HepG2 (cell line): ENCODE measurements around the gene SND1. TPM values are rescaled to one million over a fixed set of nuclear protein-coding genes. Genes with fewer than 3 reads are reported as not detected.

Experiments used
- ATAC-seq: fragments of 200-7000 bp; cut with Tn5 transposase; 3 replicates; pipeline ENCODE4 v1.9.1; 2020; ENCODE audit warnings: mild to moderate bottlenecking, moderate library complexity
- BruUV-seq: library from RNA; stranded (reverse); fragments of 400-500 nt; replicated peaks from 2 replicates; lab custom pipeline; 2021; lab: Mats Ljungman, UMichigan
- CTCF ChIA-PET: fragments of 300-600 bp; formaldehyde crosslinking; extraction: SDS; loops from one replicate; lab custom pipeline; 2021; ENCODE audit warnings: low total read pairs, inconsistent platforms, low intra/inter-chr PET ratio; lab: Yijun Ruan, JAX
- POLR2A ChIA-PET: fragments of 350-600 bp; sonication (Branson Sonifier 250); formaldehyde crosslinking; loops from one replicate; lab custom pipeline; 2020; ENCODE audit warnings: antibody characterized with exemption, inconsistent platforms; lab: Yijun Ruan, JAX
- DNase-seq: peaks from one replicate; pipeline ENCODE4 v3.0.0-alpha.2; 2015; ENCODE audit warnings: low spot score
- FAIRE-seq: peaks from 3 replicates; lab custom pipeline; 2011; peaks lifted over from hg19 to GRCh38; lab: Jason Lieb, UNC
- H2AFZ ChIP-seq: one replicate; pipeline ENCODE4 v1.6.1; 2011; ENCODE audit warnings: low read length, inconsistent platforms
- H3K27ac ChIP-seq: fragments of 300-600 bp; 3 replicates; pipeline ENCODE4 v1.8.0; 2011; ENCODE audit warnings: mixed run types, mild to moderate bottlenecking, mixed read lengths, low read length, inconsistent platforms; ENCODE audit not compliant: insufficient read depth; ENCODE audit errors: extremely low read length
- H3K27me3 ChIP-seq, 2 experiments: fragments of 200-600 bp in 1 of 2; 2 replicates in 1 of 2; 3 replicates in 1 of 2; pipeline versions ENCODE4 v1.6.0 to v1.8.0; 2011; ENCODE audit warnings: low read length in 2 of 2, mild to moderate bottlenecking in 2 of 2, moderate library complexity in 2 of 2, inconsistent platforms in 1 of 2; ENCODE audit not compliant: insufficient read depth in 2 of 2, control insufficient read depth in 1 of 2
- H3K36me3 ChIP-seq, 2 experiments: fragments of 200-600 bp in 1 of 2; replicated peaks in 1 of 2; 2 replicates in 1 of 2; 3 replicates in 1 of 2; pipeline versions ENCODE4 v1.5.1 to v1.8.0; 2011; ENCODE audit warnings: low read length in 2 of 2, inconsistent platforms in 1 of 2; ENCODE audit not compliant: insufficient read depth in 2 of 2, control insufficient read depth in 1 of 2
- H3K4me1 ChIP-seq: 2 replicates; pipeline ENCODE4 v1.5.1; 2012; ENCODE audit warnings: low read length, inconsistent platforms; ENCODE audit not compliant: insufficient read depth
- H3K4me2 ChIP-seq: 2 replicates; pipeline ENCODE4 v1.6.0; 2011; ENCODE audit warnings: low read depth, low read length, inconsistent platforms
- H3K4me3 ChIP-seq, 3 experiments: fragments of 200-600 bp in 1 of 3; sonication (generic), shearing (Covaris generic) in 1 of 3; replicated peaks in 1 of 3; 2 replicates each; pipeline ENCODE4 v1.5.1; 2011 to 2016; ENCODE audit warnings: low read length in 3 of 3, inconsistent platforms in 2 of 3, low read depth in 2 of 3, mild to moderate bottlenecking in 2 of 3, control low read depth in 1 of 3, mixed read lengths in 1 of 3; ENCODE audit not compliant: insufficient read depth in 1 of 3
- H3K79me2 ChIP-seq: one replicate; pipeline ENCODE4 v1.6.1; 2011; ENCODE audit warnings: low read length, inconsistent platforms; ENCODE audit not compliant: insufficient read depth
- H3K9ac ChIP-seq: 2 replicates; pipeline ENCODE4 v1.6.0; 2011; ENCODE audit warnings: mild to moderate bottlenecking, low read depth, low read length, inconsistent platforms; ENCODE audit not compliant: insufficient read depth
- H3K9me3 ChIP-seq: 2 replicates; pipeline ENCODE4 v1.5.1; 2012; ENCODE audit warnings: mild to moderate bottlenecking, low read length
- H4K20me1 ChIP-seq: 2 replicates; pipeline ENCODE4 v1.6.0; 2011; ENCODE audit warnings: inconsistent platforms, mild to moderate bottlenecking, low read length, moderate library complexity; ENCODE audit not compliant: insufficient read depth
- ATAD3A ChIP-seq: sonication (generic); formaldehyde crosslinking; IDR thresholded peaks from 2 replicates; pipeline ENCODE4 v1.4.0; 2020; ENCODE audit warnings: missing genetic modification reagents
- HNRNPK ChIP-seq: fragments of 200-400 bp; formaldehyde crosslinking; IDR thresholded peaks from 2 replicates; pipeline ENCODE4 v1.6.1; 2018; ENCODE audit warnings: low read length, low read depth, moderate library complexity, mild to moderate bottlenecking; ENCODE audit not compliant: poor library complexity, severe bottlenecking
- JUND ChIP-seq: sonication (generic); formaldehyde crosslinking; IDR thresholded peaks from 2 replicates; pipeline ENCODE4 v1.8.0; 2022; ENCODE audit warnings: mild to moderate bottlenecking, missing genetic modification reagents
- SOX5 ChIP-seq: IDR thresholded peaks from 2 replicates; pipeline ENCODE4 v1.6.1; 2016; ENCODE audit warnings: borderline replicate concordance
- TFE3 ChIP-seq: IDR thresholded peaks from 2 replicates; pipeline ENCODE4 v1.6.1; 2016
- THAP11 ChIP-seq: IDR thresholded peaks from 2 replicates; pipeline ENCODE4 v1.6.1; 2016; ENCODE audit warnings: missing biosample characterization, missing genetic modification reagents
- TOPORS ChIP-seq: sonication (generic); formaldehyde crosslinking; IDR thresholded peaks from 2 replicates; pipeline ENCODE4 v1.8.0; 2023; ENCODE audit warnings: mild to moderate bottlenecking, missing genetic modification reagents
- ZNF646 ChIP-seq: sonication (generic); formaldehyde crosslinking; IDR thresholded peaks from 2 replicates; pipeline ENCODE4 v1.9.0; 2021; ENCODE audit warnings: mild to moderate bottlenecking, missing genetic modification reagents
- WGBS: methylation state at CpG from one replicate; pipeline ENCODE4 v1.1.6; 2017; ENCODE audit warnings: low lambda C conversion rate; 5-methylcytosine and 5-hydroxymethylcytosine counted together
- in situ Hi-C: cut with HindIII; loops from 2 replicates; pipeline ENCODE4 v1.10.0; 2017; ENCODE audit warnings: low pct_unique_long_range_greater_than_20kb; ENCODE audit not compliant: extremely low pct_ligation_motif_present
- intact Hi-C: fragments of 100-400 bp; cut with micrococcal nuclease; formaldehyde crosslinking; loops from one replicate; pipeline ENCODE4 v1.10.0; 2022; ENCODE audit not compliant: unreplicated experiment
- polyA plus RNA-seq, 8 experiments: library from polyadenylated mRNA; depleted of rRNA in 3 of 8; stranded (reverse) in 7 of 8; unstranded in 1 of 8; fragments of >200 nt; fragmentation: Illumina TruSeq in 4 of 8; extraction: Trizol in 4 of 8; gene quantifications; 2 replicates each; pipeline versions ENCODE4 v1.2.1 to v1.2.3, GENCODE V29; 2011 to 2016; ENCODE audit warnings: low read depth in 4 of 8, missing spikeins in 1 of 8, mixed read lengths in 1 of 8; ENCODE audit not compliant: insufficient read depth in 1 of 8
- total RNA-seq, 5 experiments: library from RNA; depleted of rRNA; stranded (reverse); fragments of >200 nt; fragmentation: Illumina TruSeq; extraction: Trizol; gene quantifications; 2 replicates each; pipeline ENCODE4 v1.2.3, GENCODE V29; 2016; ENCODE audit warnings: low read depth in 1 of 5

SND1 gene
- total and polyA plus RNA-seq, 2 of the 13 experiments (the other 11 are each of a cell fraction or from before 2014, with no cell fraction given) = 110 to 182 TPM

- Histone ChIP-seq H2AFZ (no peak overlapping the region), H3K4me1 (no peaks in the 10 kb centered on the region), H3K4me2 (no peak overlapping the region), H3K4me3 (no peak overlapping the region), H3K36me3 (peaks cover 0 to 16% of the 10 kb centered on the region in 2 experiments; a peak in 1 of 5 replicates), H3K9ac (no peak overlapping the region), H4K20me1 (no peaks in the 10 kb centered on the region), H3K9me3 (no peaks in the 10 kb centered on the region), H3K27me3 (no peaks in the 10 kb centered on the region), H3K79me2 (no peaks in the 10 kb centered on the region), H3K27ac (no peak overlapping the region)
- FAIRE-seq = no peak
- in situ Hi-C loops = no loop called here
- no peak for TF ChIP-seq JUND (CRISPR knock-in tag)
- TF ChIP-seq TOPORS (CRISPR knock-in tag) = no peak
- DNase-seq = no peak
- ATAC-seq = no peak
- POLR2A ChIA-PET = no interaction called here
- WGBS = 82% methylated on average over 3 of the region's 3 CpGs
- BruUV-seq = no TSS peak
- intact Hi-C loops = no loop called here
- CTCF ChIA-PET = no interaction called here
Observed at GRCh38 chr7:127873715-127874636, 222.0 kb downstream of the SND1 start.

GRCh38 chr7:127874951-127875608 is 223.1 kb downstream of the SND1 start:
- H2AFZ ChIP-seq = no peak overlapping the region
- in situ Hi-C loops (no loop called here), intact Hi-C loops (no loop called here)
- CTCF ChIA-PET = no interaction called here
- ATAC-seq = no peak
- H4K20me1 ChIP-seq = no peaks in the 10 kb centered on the region
- H3K79me2 ChIP-seq = no peaks in the 10 kb centered on the region
- H3K27ac ChIP-seq = no peak overlapping the region
- no peak overlapping the region for H3K4me3 ChIP-seq
- POLR2A ChIA-PET = no interaction called here
- no peaks in the 10 kb centered on the region for H3K27me3 ChIP-seq
- H3K36me3 ChIP-seq = peaks cover 1 to 16% of the 10 kb centered on the region in 2 experiments; a peak in 1 of 5 replicates
- WGBS = 97% methylated on average over 2 of the region's 2 CpGs
- DNase-seq = no peak
- BruUV-seq = no TSS peak
- H3K9me3 ChIP-seq = no peaks in the 10 kb centered on the region
- FAIRE-seq = no peak
- no peak overlapping the region for H3K9ac ChIP-seq
- no peaks in the 10 kb centered on the region for H3K4me1 ChIP-seq
- H3K4me2 ChIP-seq = no peak overlapping the region
- TF ChIP-seq ZNF646 (CRISPR knock-in tag) (no peak), ATAD3A (CRISPR knock-in tag) (no peak), SOX5 (CRISPR knock-in tag) (no peak), TFE3 (CRISPR knock-in tag) (no peak), HNRNPK (no peak), THAP11 (CRISPR knock-in tag) (no peak)
